ENCODE data around the gene NOTCH2.

The NOTCH2 gene

GRCh38 chr1:119937198-119937597 is 132.3 kb downstream of the NOTCH2 start:
- DNase-seq: no peak

DNA sequence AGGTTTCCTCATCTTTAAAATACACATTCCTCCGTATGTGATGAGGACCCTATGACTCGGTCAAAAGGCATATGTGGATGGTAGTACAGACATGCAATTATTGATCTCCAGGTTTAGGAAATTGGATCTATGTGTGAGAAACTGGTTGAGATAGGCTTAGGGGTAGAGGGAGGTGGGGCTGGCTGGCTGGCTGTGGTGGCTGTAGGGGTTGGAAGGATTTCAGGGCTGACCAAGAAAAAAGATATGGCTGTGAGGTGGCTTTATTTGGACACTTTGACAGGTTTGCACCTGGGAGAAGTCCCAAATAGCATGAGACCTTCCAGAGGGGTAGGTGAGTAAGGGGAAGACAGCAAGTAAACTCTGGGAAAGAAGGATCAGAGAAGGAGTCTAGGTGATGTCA is 133.5 kb downstream of the NOTCH2 start:
- DNase-seq: no peak

DNA sequence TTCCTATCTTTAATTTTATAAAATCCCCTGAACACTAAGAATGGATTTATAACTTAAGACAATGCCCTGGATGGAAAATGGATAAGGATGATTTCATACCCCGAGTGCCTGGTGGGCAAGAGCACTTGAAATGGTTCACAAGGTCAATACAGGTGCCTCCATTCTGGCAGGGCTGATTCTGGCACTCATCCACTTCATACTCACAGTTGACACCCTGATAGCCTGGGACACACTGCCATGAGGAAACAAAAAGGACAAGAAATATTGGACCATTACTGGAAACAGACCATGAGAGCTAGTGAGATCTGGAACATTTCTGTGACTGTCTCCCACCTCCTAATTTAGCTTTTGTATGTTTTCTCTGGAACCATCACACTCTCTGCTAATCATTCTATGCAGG is 134.1 kb downstream of the NOTCH2 start:
- no peak for DNase-seq

DNA sequence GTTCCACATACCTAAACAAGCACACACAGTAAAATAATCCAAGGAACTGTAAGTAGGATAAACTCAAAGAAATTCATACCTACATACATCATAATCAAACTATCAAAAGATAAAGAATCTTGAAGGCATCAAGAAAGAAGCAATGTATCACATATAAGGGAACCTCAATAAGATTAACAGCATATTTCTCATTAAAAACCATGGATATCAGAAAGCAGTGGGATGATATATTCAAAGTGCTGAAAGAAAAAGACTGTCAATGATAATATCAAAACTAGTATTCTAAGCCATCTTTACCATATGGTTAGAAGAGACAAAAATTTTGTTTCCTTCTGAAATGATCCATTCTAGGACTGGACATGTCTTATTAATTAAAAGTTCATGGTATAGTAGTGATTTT is 136.1 kb downstream of the NOTCH2 start:
- no peak for DNase-seq

DNA sequence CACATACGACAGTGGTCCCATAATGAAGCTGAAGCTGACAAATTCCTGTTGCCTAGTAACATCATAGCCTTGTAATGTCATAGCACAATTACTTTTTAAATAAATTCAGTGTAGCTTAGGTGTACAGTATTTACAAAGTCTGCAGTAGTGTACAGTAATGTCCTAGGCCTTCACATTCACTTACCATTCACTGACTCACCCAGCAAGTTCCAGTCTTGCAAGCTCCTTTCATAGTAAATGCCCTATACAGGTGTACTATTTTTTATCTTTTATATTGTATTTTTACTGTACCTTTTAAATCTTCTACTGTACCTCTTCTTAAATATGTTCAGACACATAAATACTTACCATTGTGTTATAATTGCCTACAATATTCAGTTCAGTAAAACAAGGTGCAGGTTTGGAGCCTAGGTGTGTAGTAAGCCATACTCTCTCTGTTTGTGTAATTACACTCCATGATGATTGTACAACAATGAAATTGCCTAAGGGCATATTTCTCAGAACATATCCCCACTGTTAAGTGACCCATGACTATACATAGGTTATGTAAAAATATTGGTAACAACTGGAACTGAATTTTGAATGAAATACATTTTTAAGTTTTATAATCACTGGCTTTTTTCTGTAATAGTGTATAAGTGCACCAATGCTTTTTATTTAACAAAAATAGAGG is 139.7 kb downstream of the NOTCH2 start:
- DNase-seq: no peak

DNA sequence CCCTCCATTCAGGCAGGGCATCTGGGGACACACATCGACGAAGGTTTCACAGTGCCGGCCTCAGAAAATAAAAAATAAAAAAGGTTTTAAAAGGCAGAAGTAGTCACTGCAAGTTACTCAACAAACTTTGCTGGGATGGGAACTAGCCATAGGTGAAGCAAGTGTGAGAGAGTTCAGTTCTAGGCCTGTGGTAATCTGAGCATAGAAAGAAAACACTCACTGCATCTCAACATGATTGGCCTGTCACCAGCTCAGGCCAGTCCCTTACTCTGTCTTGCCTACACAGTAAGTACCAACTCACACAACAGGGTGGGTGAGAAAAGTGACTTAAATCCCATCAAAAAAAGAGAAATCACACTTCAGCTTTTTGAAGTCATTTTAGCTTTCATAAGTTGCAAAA is 142.9 kb downstream of the NOTCH2 start:
- DNase-seq: no peak

DNA sequence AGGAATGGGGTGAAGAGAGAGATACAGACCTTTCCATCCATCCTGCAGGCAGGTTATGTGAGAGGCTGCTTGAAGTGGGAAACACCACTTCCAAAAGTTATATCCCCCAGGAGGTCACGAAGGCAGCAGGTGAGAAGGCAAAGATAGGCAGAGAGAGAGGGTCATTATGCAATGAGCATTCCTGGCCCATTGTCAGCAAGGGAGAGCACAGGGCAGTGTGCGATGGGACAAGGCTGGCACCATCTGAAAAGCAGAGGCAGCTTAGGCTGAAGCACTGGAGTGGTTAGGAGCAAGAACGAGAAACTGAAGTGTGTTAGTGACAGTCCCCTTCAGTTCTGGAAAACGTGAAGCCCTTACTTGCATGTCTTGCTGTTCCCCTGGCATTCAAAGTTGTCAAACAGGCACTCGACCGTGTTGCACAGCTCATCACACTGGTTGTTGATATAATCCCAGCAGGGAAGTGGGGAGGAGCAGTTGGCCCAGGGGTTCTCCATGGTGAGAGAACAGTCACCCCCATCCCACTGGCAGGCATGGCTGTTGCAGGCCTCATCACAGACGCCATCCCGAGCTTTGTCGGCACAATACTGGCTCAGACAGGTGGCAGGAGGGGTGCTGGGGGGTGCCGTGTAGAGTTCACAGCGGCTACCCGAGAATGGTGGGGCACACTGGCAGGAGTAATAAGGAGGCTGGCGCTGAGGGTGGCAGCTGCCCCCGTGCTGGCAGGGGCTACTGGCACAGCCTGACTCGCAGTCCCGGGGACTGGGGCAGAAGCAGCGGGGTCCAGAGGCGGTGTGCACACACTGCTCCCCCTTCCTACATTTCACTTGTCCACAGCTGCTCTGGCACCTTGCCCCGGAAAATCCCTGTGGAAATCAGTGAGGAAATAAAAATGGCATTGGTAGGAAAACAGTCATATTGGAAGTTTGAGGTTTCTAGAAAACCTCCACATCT is 144.2 kb downstream of the NOTCH2 start:
- DNase-seq: no peak

GRCh38 chr1:119920104-119920968 is 149.1 kb downstream of the NOTCH2 start:
- DNase-seq: no peak

DNA sequence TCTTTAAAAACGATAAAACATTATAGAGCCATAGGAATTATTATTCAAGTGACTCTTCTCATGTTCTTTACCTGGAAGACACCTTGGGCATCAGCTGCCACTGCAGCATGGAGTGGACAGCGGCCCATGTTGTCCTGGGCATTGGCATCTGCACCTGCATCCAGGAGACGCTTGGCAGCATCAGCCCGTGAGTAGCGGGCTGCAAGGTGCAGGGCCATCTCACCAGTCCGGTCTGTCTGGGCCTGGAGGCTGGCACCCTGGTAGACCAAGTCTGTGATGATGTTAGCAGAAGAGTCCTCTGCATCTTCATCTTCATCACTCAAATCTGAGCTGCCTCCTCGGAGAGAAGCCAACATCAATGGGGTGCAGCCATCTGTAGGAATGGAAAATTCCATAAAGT is 150.2 kb downstream of the NOTCH2 start:
- DNase-seq: no peak

DNA sequence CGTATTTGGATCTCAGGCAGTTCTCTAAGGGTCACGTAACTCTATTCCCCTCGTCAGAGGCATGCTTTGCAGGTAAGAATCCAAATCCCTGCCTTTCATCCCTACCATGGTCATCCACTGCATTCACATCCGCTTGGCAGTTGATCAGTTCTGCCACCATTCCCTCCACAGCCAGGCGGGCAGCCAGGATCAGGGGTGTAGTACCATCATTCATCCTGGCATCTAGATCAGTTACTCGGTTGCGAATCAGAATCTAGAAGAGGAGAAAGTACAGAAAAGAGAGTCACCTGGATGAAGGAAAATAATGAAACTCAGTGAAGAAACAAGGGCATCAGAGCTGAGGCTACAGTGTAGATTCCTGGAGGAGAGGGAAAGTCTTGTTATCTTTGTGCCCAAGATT is 151.2 kb downstream of the NOTCH2 start:
- no peak for DNase-seq

DNA sequence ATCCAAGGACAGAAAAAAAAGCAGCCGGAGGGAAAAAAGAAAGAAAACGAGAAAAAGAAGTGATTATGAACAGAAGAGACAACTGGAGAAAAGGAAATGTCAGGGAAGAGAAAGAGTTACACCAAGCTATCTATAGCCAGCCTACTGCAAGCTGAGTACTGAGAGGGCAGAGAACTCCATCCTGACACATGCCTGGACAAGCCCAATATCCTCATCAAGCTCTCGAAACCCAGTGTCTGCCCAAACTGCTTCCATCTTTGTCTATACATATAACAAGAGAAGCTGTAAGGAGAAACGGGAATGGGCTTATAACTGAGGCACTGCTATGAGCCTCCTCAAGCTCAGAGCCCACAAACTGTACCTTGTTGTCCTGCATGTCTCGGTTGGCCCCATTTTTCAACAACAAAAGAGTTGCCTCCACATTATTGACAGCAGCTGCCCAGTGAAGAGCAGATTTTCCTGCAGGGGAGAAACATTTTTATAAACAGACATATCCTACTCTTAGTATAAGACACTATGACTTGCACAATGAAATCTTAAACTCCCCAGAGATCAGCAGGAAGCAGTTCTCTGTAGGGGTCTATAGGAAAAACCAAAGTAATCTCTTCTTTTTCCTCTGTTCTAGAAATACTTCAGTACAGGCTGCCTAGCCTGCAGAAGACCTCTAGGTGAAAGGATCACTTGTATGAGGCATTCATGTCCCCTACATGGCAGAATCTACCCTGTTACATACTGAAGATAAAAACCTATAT is 152.0 kb downstream of the NOTCH2 start:
- DNase-seq: no peak

- no peak for DNase-seq
Measured at GRCh38 chr1:119915517-119915916, 153.9 kb downstream of the NOTCH2 start.

DNA sequence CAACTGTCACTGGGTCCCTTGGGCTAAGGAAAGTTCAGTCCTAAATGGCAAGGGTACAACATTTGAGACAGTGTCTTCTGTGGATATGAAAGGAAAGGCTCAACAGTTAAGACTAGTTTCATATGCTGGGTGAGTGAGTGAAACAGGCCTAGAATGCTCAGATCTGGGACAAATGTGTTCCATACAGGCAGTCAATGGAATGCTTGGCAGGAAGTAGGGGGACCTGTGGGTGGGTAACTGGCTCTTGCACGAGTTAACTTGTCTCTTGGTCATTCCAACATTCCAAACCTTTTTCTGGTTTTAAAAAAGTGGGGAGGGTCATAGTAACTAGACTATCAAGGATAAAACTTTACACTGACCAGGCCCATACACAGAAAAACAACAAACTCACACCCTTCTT is 155.4 kb downstream of the NOTCH2 start:
- no peak for DNase-seq

DNA sequence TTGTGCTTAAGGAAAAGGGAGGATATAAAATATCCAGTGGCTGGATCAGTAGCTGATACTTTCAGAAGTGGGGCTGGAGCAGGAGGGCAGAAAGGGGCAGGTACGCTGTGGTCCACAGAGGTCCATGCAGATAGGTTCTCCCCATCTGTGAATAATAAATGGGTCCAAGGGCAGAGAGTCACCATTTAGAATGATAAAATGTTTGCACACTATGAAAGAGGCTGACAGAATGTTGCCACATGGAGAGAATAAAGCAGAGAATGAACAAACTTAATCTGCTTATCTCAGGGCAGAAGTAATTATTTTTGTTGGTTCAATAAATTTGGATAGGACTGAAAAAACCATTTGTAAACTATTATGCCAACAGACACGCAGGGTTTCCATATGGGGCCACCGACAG is 156.5 kb downstream of the NOTCH2 start:
- DNase-seq: no peak

GRCh38 chr1:119911775-119912174 is 157.7 kb downstream of the NOTCH2 start:
- DNase-seq: no peak

GRCh38 chr1:119910618-119911017 is 158.8 kb downstream of the NOTCH2 start:
- no peak for DNase-seq

GRCh38 chr1:119909890-119910596 is 159.4 kb downstream of the NOTCH2 start:
- no peak for DNase-seq

GRCh38 chr1:119908661-119909060 is 160.8 kb downstream of the NOTCH2 start:
- no peak for DNase-seq

GRCh38 chr1:119906927-119907652 is 162.4 kb downstream of the NOTCH2 start:
- DNase-seq: no peak

GRCh38 chr1:119903443-119903835 is 166.0 kb downstream of the NOTCH2 start:
- no peak for DNase-seq

- no peak for DNase-seq
Measured at GRCh38 chr1:119902775-119903442, 166.6 kb downstream of the NOTCH2 start.
